ENCODE data around the gene PTPN1. TPM values are rescaled to one million over a fixed set of nuclear protein-coding genes. Genes with fewer than 3 reads are reported as not detected.
A peak's percentile ranks its signal among the peaks of the same experiment; 100 is the strongest.

The PTPN1 gene
- total and polyA plus RNA-seq, 2 of the 4 experiments (the other 2 are of a cell fraction), result 31.7 to 37.4 TPM

GRCh38 chr20:50491926-50492634 is 18.1 kb upstream of the PTPN1 start:
- Histone ChIP-seq H3K23ac (ENCODE audit: low read depth, low read length) (no peak overlapping the region), H4K91ac (ENCODE audit: insufficient read depth, low read depth, low read length) (0 out of 2 replicates have a peak overlapping the region, but pooled peaks have one; percentile 5), H3K4ac (ENCODE audit: low read depth, low read length) (peak overlapping the region; percentile 6; the same call in 1 of the 2 replicates), H4K8ac (ENCODE audit: low read depth in 2 of 2, low read length in 2 of 2) (no peak overlapping the region), H4K20me1 (ENCODE audit: insufficient read depth, low read length) (no peaks in the 10 kb centered on the region), H3K14ac (replicated peaks; ENCODE audit: low read depth, low read length) (no peak overlapping the region; the same call in 1 of the 2 replicates), H3K27ac (ENCODE audit: insufficient read depth, low read length) (no peak overlapping the region), H3K4me2 (ENCODE audit: low read depth, low read length) (no peak overlapping the region), H2BK120ac (ENCODE audit: low read depth, low read length) (no peak overlapping the region), H2BK15ac (ENCODE audit: low read depth, low read length) (no peak overlapping the region), H3K4me3 (ENCODE audit: insufficient read depth, low read depth, low read length) (no peak overlapping the region), H3K9me3 (ENCODE audit: control insufficient read depth, insufficient read depth, low read length) (no peaks in the 10 kb centered on the region), H3K4me1 (ENCODE audit: control insufficient read depth, insufficient read depth, low read length) (peaks cover 3% of the 10 kb centered on the region; the same call in 1 of the 2 replicates), H3K18ac (ENCODE audit: low read depth, low read length) (no peak overlapping the region), H3K27me3 (ENCODE audit: control insufficient read depth, insufficient read depth, low read length) (no peaks in the 10 kb centered on the region), H3K79me1 (ENCODE audit: low read depth in 1 of 2, low read length in 2 of 2) (0 out of 4 replicates have a peak, but pooled peaks cover 0 to 4% of the 10 kb centered on the region in 2 experiments), H3K9ac (ENCODE audit: low read depth, low read length) (no peak overlapping the region), H3K56ac (ENCODE audit: extremely low read depth, insufficient read depth, low read length) (no peak overlapping the region), H4K5ac (ENCODE audit: low read depth, low read length) (no peak overlapping the region), H3K36me3 (ENCODE audit: control insufficient read depth, insufficient read depth, low read length) (no peaks in the 10 kb centered on the region), H2BK20ac (ENCODE audit: low read depth, low read length) (no peak overlapping the region), H2AK5ac (ENCODE audit: low read depth, low read length) (0 out of 2 replicates have a peak overlapping the region, but pooled peaks have one; percentile 29), H3K9me1 (ENCODE audit: insufficient read depth, low read length) (peaks cover 6% of the 10 kb centered on the region; the same call in 1 of the 2 replicates), H2AFZ (replicated peaks; ENCODE audit: low read length, poor library complexity) (no peak overlapping the region), H2AK9ac (replicated peaks; ENCODE audit: low read depth, low read length, poor library complexity) (no peak overlapping the region), H2BK5ac (ENCODE audit: low read depth, low read length, poor library complexity, severe bottlenecking) (no peak overlapping the region)
- WGBS, 2 experiments (ENCODE audit: extremely low coverage in 2 of 2, insufficient read length in 1 of 2), result 72% methylated on average over 3 of the region's 8 CpGs; no CpG with 5 or more reads in 1 of the 2 experiments
- dilution Hi-C loops (cut with HindIII; ENCODE audit: low sequenced_read_pairs, unreplicated experiment) (no loop called here), in situ Hi-C loops (cut with MboI; ENCODE audit: low sequenced_read_pairs) (no loop called here), intact Hi-C loops (cut with micrococcal nuclease) (no loop called here)
- CTCF ChIA-PET, result interaction anchor here (0.5 kb wide), 1 partner anchor 293 kb away, joined by 3 read pairs; no protein-coding TSS in a partner anchor
- POLR2A ChIA-PET (ENCODE audit: unreplicated experiment), result interaction anchor here (0.6 kb wide), 2 partner anchors 10 to 20 kb away, joined by 3 to 4 read pairs; no protein-coding TSS in a partner anchor
- peak; percentile 55 for DNase-seq
- ATAC-seq (ENCODE audit: low read depth), result no peak
- BruUV-seq (replicated peaks), result no TSS peak
- TF ChIP-seq FOS (IDR thresholded peaks at IDR 0.05; ENCODE audit: low read depth, low read length), result no peak
- no peak for TF ChIP-seq BHLHE40 (IDR thresholded peaks at IDR 0.05; ENCODE audit: low read depth, low read length)
- no peak for TF ChIP-seq POLR2A (IDR thresholded peaks at IDR 0.05; ENCODE audit: low read depth, low read length)
- TF ChIP-seq NFE2L2 (IDR thresholded peaks at IDR 0.05; ENCODE audit: low read depth, low read length), result no peak
- TF ChIP-seq MXI1 (IDR thresholded peaks at IDR 0.05; ENCODE audit: borderline replicate concordance, low read depth, low read length), result no peak
- no peak for TF ChIP-seq CTCF (conservative IDR thresholded peaks at IDR 0.05; ENCODE audit: low read depth, low read length)
- TF ChIP-seq ELK1 (IDR thresholded peaks at IDR 0.05; ENCODE audit: borderline replicate concordance, low read depth, low read length), result no peak
- no peak for TF ChIP-seq MAZ (IDR thresholded peaks at IDR 0.05; ENCODE audit: borderline replicate concordance, low read depth, low read length)
- TF ChIP-seq RAD21 (IDR thresholded peaks at IDR 0.05; ENCODE audit: low read length), result no peak
- no peak for TF ChIP-seq SMC3 (IDR thresholded peaks at IDR 0.05; ENCODE audit: low read depth, low read length)
- TF ChIP-seq USF2 (IDR thresholded peaks at IDR 0.05; ENCODE audit: low read depth, low read length), result no peak
- no peak for TF ChIP-seq CEBPB (IDR thresholded peaks at IDR 0.05; ENCODE audit: low read depth, low read length)
- no peak for TF ChIP-seq RCOR1 (IDR thresholded peaks at IDR 0.05; ENCODE audit: insufficient replicate concordance, low read length)
- no peak for TF ChIP-seq MAFK (IDR thresholded peaks at IDR 0.05; ENCODE audit: low read depth, low read length)
- no peak for TF ChIP-seq CHD1 (IDR thresholded peaks at IDR 0.05; ENCODE audit: low read depth, low read length)
